Gastroesophageal sphincter (tissue), 3 donors: ENCODE results near the gene FBRSL1.

Experiments
- CTCF ChIP-seq, 4 experiments: fragments of 200-600 bp in 2 of 4; fragments of 450-650 bp in 2 of 4; sonication (generic) in 1 of 4; IDR thresholded peaks; one replicate each; pipeline ENCODE4 v1.5.1; 2017 to 2019; ENCODE audit warnings: antibody characterized with exemption in 4 of 4, mild to moderate bottlenecking in 2 of 4, moderate library complexity in 2 of 4
- POLR2A ChIP-seq, 2 donors: fragments of 450-650 bp; IDR thresholded peaks; one replicate each; pipeline ENCODE4 v1.6.1; 2017; ENCODE audit warnings: antibody characterized with exemption in 2 of 2, mild to moderate bottlenecking in 2 of 2, moderate library complexity in 1 of 2
- POLR2AphosphoS5 ChIP-seq: sonication (generic); formaldehyde crosslinking; IDR thresholded peaks from one replicate; pipeline ENCODE4 v1.6.1; 2017; ENCODE audit warnings: antibody characterized with exemption

GRCh38 chr12:132477703-132478432 lies 12.1 kb upstream of the FBRSL1 start:
- no peak for TF ChIP-seq CTCF (IDR thresholded peaks at IDR 0.05)
- TF ChIP-seq POLR2A (IDR thresholded peaks at IDR 0.05): no peak
- no peak for TF ChIP-seq POLR2AphosphoS5
